Astrocyte of the cerebellum (primary cell): ENCODE measurements around the gene LOXHD1.

ENCODE experiments used
- DNase-seq: peaks from one replicate; pipeline ENCODE4 v3.0.0-alpha.2; 2011; ENCODE audit warnings: low read depth
- H3K4me3 ChIP-seq: 2 replicates; pipeline ENCODE4 v1.5.1; 2011; ENCODE audit warnings: mild to moderate bottlenecking, low read depth, low read length, moderate library complexity
- in situ Hi-C: cut with HindIII; loops from 2 replicates; pipeline ENCODE4 v1.10.0; 2017; ENCODE audit warnings: low sequenced_read_pairs
- TF ChIP-seq, protein P1 (sequence below): IDR thresholded peaks from 2 replicates; pipeline ENCODE4 v1.5.1; 2012; ENCODE audit warnings: low read length, low read depth, moderate library complexity, mild to moderate bottlenecking; ENCODE audit errors: missing control alignments

LOXHD1 gene

GRCh38 chr18:46485675-46486194, 171.3 kb downstream of the LOXHD1 start:
- in situ Hi-C loops, result no loop called here
- H3K4me3 ChIP-seq, result no peak overlapping the region
- TF ChIP-seq, protein P1, sequence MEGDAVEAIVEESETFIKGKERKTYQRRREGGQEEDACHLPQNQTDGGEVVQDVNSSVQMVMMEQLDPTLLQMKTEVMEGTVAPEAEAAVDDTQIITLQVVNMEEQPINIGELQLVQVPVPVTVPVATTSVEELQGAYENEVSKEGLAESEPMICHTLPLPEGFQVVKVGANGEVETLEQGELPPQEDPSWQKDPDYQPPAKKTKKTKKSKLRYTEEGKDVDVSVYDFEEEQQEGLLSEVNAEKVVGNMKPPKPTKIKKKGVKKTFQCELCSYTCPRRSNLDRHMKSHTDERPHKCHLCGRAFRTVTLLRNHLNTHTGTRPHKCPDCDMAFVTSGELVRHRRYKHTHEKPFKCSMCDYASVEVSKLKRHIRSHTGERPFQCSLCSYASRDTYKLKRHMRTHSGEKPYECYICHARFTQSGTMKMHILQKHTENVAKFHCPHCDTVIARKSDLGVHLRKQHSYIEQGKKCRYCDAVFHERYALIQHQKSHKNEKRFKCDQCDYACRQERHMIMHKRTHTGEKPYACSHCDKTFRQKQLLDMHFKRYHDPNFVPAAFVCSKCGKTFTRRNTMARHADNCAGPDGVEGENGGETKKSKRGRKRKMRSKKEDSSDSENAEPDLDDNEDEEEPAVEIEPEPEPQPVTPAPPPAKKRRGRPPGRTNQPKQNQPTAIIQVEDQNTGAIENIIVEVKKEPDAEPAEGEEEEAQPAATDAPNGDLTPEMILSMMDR, result no peak
- no peak for DNase-seq

DNA sequence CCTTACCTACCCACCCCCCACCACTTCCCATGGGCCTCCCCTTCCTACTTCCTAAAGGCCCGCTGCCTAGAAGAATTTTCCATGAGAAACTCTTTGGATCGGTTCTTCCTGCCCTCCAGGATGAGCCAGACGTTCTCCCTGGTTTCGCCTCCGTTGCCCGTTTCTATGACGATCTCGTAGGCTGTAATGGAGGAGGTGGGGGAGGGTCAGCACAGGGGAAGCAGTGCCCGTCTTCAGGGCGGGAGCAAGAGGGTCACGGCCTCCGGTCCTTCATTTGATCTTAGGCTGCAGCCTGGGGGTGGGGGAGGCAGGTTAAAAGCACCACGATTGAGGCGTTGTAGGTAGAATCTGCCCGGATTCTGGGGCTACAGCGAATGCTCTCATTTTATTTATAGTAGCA, 172.0 kb downstream of the LOXHD1 start:
- in situ Hi-C loops, result no loop called here
- no peak for DNase-seq
- no peak overlapping the region for H3K4me3 ChIP-seq
- TF ChIP-seq, protein P1, result no peak

GRCh38 chr18:46482831-46483230, 174.2 kb downstream of the LOXHD1 start:
- DNase-seq, result no peak
- TF ChIP-seq, protein P1, result no peak
- no peak overlapping the region for H3K4me3 ChIP-seq
- in situ Hi-C loops, result no loop called here

GRCh38 chr18:46481847-46482245, 175.2 kb downstream of the LOXHD1 start:
- in situ Hi-C loops, result no loop called here
- TF ChIP-seq, protein P1, result no peak
- H3K4me3 ChIP-seq, result no peak overlapping the region
- DNase-seq, result no peak

- TF ChIP-seq, protein P1, result peak; percentile 82
- H3K4me3 ChIP-seq, result no peak overlapping the region
- DNase-seq, result peak; percentile 13
- in situ Hi-C loops, result no loop called here
These were observed 175.8 kb downstream of the LOXHD1 start for GRCh38 chr18:46481048-46481846.

- TF ChIP-seq, protein P1, result no peak
- no peak overlapping the region for H3K4me3 ChIP-seq
- in situ Hi-C loops, result no loop called here
- no peak for DNase-seq
These were observed 176.8 kb downstream of the LOXHD1 start for GRCh38 chr18:46480226-46480625.
